DMS153 treated with DMSO at 0.1 percent for 48 hours (cell line): Measurements from ENCODE around the gene S1PR3.

Experiments
- DNase-seq: peaks from one replicate; lab custom pipeline; 2025; ENCODE audit not compliant: unreplicated experiment; lab: John Stamatoyannopoulos, UW

The S1PR3 gene

DNA sequence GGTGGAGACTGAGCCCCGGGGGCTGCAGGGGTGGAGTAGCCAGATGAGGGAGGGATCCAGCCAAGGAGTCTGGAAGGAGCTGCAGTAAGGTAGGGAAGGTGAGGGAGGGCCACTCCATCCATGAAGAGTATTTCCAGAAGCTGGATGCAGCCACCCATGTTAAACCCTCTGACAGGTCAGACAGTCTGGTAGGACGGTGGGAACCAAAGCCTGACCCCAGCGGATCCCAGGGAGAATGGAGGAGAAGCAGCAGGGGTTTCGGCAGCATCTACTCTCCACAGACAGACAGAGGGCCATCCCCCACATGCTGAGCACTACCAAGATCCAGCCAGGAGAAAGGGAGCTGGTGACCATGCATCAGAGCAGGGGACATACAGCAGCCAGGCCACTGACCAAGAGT is 22.5 kb upstream of the S1PR3 start:
- no peak for DNase-seq

GRCh38 chr9:88969646-88970373 is 21.5 kb upstream of the S1PR3 start:
- DNase-seq = no peak

GRCh38 chr9:88971131-88971960 is 19.9 kb upstream of the S1PR3 start:
- no peak for DNase-seq

- DNase-seq = no peak
These were observed 18.9 kb upstream of the S1PR3 start for GRCh38 chr9:88972401-88972800.

DNA sequence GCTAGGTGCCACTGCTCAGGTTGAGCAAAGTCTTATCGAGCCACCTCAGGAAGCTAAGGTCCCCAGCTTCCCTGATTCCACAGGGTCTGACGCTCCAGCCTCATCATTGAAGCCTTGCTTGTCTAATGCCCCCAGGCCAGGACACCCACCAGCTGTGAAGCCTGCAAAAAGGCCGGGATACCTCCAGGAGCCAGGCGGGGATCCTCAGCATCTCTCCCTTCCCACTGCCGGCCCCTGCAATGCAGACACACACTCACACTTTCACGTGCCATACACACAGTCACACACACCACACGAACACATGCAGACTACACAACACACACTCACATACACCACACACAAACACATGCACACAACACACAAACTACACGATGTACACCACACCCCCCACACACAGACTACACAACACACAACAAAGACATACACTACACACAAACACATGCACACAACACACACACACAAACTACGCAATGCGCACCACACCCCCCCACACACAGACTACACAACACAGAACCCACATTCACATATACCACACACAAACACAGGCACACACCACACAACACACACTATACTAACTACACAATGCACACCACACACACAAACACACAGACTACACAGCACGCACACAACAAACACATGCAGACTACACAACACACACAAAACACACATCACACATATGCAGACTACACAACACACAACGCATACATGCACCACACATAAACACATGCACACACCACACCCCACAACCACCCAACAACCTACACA is 17.8 kb upstream of the S1PR3 start:
- no peak for DNase-seq

DNA sequence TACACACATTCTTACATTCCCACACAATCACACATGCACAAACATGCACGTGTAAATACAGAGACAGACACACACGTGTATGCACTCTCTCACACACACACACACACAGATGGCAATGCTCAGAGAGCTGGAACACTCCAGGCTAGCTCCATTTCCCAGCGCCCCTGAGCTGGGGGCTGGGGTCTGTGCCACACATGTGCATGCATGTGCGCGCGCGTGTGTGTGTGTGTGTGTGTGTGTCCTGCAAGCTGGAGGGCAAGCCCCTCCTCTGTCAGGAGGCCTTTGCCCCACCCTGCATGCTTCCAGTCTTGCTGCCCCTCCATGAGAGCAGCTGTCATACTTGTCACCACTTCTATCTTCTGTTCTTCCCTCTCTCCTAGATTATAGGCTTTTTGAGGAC is 16.6 kb upstream of the S1PR3 start:
- no peak for DNase-seq

DNA sequence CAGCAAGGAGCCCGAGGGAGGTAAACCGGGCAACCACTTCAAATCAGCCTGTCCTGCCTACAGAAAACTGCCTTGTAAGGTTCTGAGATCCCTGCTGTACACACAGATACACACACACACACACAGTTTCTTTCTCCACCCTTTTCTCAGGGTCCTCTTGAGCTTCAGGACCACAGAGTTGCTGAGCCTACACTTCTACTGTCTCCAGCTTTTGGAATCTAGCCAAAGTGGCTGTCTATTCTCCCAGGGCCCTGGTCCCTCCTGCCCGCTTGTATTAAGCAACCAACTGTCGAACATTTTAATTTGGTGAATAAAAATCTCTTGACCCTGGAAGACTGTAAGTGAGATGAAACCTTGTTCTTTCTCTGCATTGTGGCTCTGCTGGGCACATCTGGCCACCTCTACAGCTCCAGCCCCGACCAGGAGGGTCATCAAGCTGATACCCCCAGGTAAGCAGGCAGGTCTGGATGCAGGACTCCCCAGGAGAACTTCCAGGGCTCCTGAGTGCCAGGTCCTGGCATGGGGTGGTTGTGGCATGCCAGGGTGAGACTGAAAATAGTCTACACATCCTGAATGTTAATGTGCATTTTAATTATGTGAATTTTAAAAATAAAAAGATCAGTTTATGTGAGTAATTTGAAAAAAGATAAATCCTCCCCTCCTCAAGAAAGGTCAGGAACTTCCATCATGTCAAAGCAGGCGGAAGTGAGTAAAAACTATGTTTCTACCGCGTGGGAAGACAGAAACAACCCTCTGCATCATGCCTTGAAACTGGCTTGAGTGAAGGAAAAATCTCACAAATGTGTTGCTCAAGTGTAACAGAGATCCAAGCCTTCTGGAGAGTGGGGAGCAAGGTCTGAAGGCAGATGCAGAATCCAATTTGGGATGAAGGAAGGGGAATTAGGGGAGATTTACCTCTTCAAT is 15.0 kb upstream of the S1PR3 start:
- no peak for DNase-seq

DNA sequence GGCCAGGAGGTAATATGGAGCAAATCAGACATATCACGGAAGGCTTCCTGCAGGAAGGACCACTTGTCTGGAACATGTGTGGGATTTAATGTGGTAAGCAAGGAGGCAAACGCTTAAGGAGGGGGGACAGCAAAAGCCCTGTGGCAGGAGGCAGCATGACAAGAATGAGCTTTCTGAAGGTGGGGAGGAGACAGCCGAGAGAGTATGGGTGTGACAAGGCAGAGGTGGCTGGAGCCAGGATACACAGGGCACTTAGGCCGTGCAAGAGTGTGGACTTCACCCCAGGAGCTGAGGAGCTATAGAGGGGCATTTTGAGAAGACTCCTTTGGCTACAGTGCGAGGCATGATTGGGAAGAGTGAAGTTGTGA is 14.4 kb upstream of the S1PR3 start:
- no peak for DNase-seq

DNA sequence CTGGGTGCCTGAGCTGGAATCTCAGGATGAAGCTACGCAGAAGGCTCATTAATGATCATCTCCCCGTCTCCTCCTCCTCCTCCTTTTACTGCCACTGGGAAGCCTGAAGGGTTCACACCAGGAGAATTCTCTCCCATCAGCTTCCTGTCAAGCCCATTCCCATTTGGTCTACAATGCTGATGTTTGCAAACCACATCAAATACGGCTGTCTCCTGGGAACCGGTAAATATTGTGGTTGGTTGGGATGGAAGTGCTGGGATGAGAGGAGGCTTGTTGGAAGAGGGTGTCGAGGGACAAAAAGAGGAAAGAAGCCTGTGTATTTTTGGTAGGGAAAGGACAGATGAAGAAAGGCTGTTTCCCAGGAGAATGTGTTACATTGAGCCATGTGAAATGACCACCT is 13.2 kb upstream of the S1PR3 start:
- peak; percentile 65 for DNase-seq

DNA sequence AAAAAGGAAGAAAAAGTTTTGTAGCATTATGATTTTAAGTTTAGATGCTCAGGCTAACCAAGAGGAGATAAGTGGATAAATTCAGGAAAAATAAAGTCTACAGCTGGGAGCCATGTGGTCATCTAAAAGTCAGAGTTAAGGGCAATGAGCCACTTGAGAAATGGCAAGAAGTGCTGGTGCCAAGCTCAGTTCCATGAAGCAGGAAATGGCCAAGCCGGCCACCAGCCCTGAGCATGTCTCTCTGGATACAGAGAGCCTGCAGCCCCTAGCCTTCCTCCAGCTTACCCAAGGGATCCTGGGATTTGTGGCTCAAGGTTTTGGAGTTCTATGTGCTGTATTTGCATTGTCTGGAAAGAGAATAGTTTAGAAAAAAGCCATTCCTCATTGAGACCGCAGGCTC is 12.2 kb upstream of the S1PR3 start:
- no peak for DNase-seq

GRCh38 chr9:88979791-88980190 is 11.5 kb upstream of the S1PR3 start:
- DNase-seq = no peak

DNA sequence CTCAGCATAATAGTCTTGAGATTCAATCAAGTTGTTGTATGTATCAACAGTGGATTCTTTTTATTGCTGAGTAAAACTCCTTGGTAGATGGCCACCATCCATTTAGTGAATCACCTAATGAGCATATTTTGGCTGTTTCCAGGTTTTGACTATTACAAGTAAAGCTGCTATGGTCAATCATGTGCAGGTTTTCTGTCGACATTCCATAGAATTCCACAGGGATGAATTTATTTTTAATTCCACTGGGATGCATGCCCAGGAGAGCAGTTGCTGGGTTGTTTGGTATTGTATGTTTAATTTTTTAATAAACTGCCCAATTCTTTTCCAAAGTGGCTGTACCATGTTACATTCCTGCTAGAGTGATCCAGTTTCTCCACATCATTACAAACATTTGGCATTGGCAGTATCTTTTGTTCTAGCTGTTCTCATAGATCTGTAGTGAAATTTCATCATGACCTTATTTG is 10.5 kb upstream of the S1PR3 start:
- DNase-seq = no peak

- DNase-seq = no peak
These were observed 7.3 kb upstream of the S1PR3 start for GRCh38 chr9:88983865-88984542.

- no peak for DNase-seq
These were observed 6.8 kb upstream of the S1PR3 start for GRCh38 chr9:88984543-88984883.

DNA sequence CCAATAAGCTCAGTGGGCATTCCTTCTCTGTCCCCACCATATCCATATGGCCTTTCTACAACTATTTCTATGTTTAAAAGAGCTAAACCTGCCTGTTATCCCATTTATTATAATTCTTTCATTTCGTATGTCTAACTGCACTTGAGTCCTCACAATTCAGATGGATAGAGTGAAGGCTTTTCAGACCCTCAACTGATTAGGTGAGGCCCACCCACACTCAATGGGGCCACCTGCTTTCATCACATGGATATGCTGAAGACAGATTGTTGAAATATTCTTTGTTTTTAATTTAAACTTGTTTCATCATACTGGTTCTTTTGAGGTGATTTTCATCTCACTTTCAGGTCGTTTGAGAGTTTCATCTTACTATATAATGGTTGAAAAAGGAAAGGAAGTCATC is 5.7 kb upstream of the S1PR3 start:
- no peak for DNase-seq

DNA sequence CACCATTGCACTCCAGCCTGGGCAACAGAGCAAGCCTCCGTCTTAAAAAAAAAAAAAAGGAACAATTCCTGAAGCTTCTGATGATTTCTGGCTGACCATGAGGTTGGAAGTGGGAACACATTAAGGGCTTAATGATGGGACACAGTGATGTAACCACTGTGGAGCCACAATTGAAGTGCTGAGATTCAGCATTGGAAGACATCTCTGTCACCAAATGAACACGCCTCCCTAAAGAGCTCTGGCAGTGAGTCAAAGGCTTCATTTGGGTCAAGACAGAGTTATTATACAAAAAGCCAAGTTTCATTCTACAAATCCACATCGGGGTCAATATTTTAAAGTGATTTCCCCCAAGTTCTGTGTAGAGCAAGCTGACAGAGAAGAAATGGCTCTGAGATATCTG is 4.5 kb upstream of the S1PR3 start:
- no peak for DNase-seq

- DNase-seq = no peak
These were observed 3.6 kb upstream of the S1PR3 start for GRCh38 chr9:88987661-88988060.

GRCh38 chr9:88988796-88989641 is 2.2 kb upstream of the S1PR3 start:
- no peak for DNase-seq

DNA sequence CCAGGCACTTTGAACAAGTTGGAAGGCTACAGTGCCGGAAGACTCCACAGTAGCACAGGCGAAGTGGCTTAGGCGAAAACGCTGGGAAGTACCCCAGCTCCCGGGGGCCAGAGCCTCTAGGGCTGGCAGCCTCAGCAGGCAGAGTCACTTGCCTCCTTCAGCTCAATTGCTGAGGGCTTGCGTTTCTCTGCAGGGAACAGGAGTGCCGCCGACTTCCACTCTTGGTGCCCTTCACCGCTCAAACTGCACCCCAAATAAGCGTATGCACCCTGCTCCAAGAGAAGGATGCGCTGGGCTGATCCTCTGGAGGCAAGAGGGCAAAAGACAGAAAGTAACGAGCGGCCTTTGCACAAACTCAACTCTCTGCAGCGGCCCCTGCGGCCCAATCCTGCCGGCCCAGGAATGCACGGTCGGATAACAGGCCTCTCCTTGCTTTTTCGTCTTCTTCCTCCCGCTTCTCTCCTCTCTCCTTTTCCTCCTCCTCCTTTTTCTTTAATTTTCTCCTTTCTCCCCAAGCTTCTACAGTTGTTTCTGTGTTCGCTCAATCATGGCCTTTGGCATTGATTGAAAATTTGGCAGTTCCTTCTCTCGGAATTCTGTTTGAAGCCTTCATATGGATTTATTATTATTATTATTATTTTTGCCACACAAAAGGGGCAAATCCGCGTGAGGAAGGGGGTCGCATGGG is 1.1 kb upstream of the S1PR3 start:
- no peak for DNase-seq
